ENCODE measurements around the gene P2RX5. TPM values are rescaled to one million over a fixed set of nuclear protein-coding genes. Genes with fewer than 3 reads are reported as not detected.
A peak's percentile ranks its signal among the peaks of the same experiment; 100 is the strongest.

Gene P2RX5
- total RNA-seq, 1 experiment from 2014 or later: not detected

- no peak for DNase-seq (ENCODE audit: low read depth)
- in situ Hi-C loops (cut with HindIII; ENCODE audit: low pct_unique_long_range_greater_than_20kb, low sequenced_read_pairs): no loop called here
These were observed 6.5 kb downstream of the P2RX5 start for GRCh38 chr17:3689262-3690093.

GRCh38 chr17:3688852-3689261 is 7.1 kb downstream of the P2RX5 start:
- in situ Hi-C loops (cut with HindIII; ENCODE audit: low pct_unique_long_range_greater_than_20kb, low sequenced_read_pairs): no loop called here

GRCh38 chr17:3688027-3688553 is 7.9 kb downstream of the P2RX5 start:
- in situ Hi-C loops (cut with HindIII; ENCODE audit: low pct_unique_long_range_greater_than_20kb, low sequenced_read_pairs): no loop called here
- DNase-seq (ENCODE audit: low read depth): no peak

More at GRCh38 chr17:3688852-3689261, 7.1 kb downstream of the P2RX5 start:
- DNase-seq (ENCODE audit: low read depth): no peak

GRCh38 chr17:3685174-3685573 is 10.8 kb downstream of the P2RX5 start:
- in situ Hi-C loops (cut with HindIII; ENCODE audit: low pct_unique_long_range_greater_than_20kb, low sequenced_read_pairs): no loop called here
- DNase-seq (ENCODE audit: low read depth): no peak

- peak; percentile 25 for DNase-seq (ENCODE audit: low read depth)
- in situ Hi-C loops (cut with HindIII; ENCODE audit: low pct_unique_long_range_greater_than_20kb, low sequenced_read_pairs): no loop called here
These were observed 12.9 kb downstream of the P2RX5 start for GRCh38 chr17:3683054-3683511.

GRCh38 chr17:3682033-3682432 is 13.9 kb downstream of the P2RX5 start:
- in situ Hi-C loops (cut with HindIII; ENCODE audit: low pct_unique_long_range_greater_than_20kb, low sequenced_read_pairs): no loop called here
- no peak for DNase-seq (ENCODE audit: low read depth)

GRCh38 chr17:3681565-3681964 is 14.4 kb downstream of the P2RX5 start:
- in situ Hi-C loops (cut with HindIII; ENCODE audit: low pct_unique_long_range_greater_than_20kb, low sequenced_read_pairs): no loop called here

GRCh38 chr17:3681057-3681456 is 14.9 kb downstream of the P2RX5 start:
- in situ Hi-C loops (cut with HindIII; ENCODE audit: low pct_unique_long_range_greater_than_20kb, low sequenced_read_pairs): no loop called here
- DNase-seq (ENCODE audit: low read depth): no peak

More at GRCh38 chr17:3681565-3681964, 14.4 kb downstream of the P2RX5 start:
- DNase-seq (ENCODE audit: low read depth): no peak

- in situ Hi-C loops (cut with HindIII; ENCODE audit: low pct_unique_long_range_greater_than_20kb, low sequenced_read_pairs): no loop called here
These were observed 16.3 kb downstream of the P2RX5 start for GRCh38 chr17:3679531-3680126.

GRCh38 chr17:3678821-3679530 is 17.0 kb downstream of the P2RX5 start:
- DNase-seq (ENCODE audit: low read depth): no peak
- in situ Hi-C loops (cut with HindIII; ENCODE audit: low pct_unique_long_range_greater_than_20kb, low sequenced_read_pairs): no loop called here

More at GRCh38 chr17:3679531-3680126, 16.3 kb downstream of the P2RX5 start:
- DNase-seq (ENCODE audit: low read depth): no peak

- no peak for DNase-seq (ENCODE audit: low read depth)
- in situ Hi-C loops (cut with HindIII; ENCODE audit: low pct_unique_long_range_greater_than_20kb, low sequenced_read_pairs): no loop called here
These were observed 17.7 kb downstream of the P2RX5 start for GRCh38 chr17:3678095-3678820.

- DNase-seq (ENCODE audit: low read depth): no peak
- in situ Hi-C loops (cut with HindIII; ENCODE audit: low pct_unique_long_range_greater_than_20kb, low sequenced_read_pairs): no loop called here
These were observed 20.1 kb downstream of the P2RX5 start for GRCh38 chr17:3675886-3676285.

GRCh38 chr17:3672571-3672970 is 23.4 kb downstream of the P2RX5 start:
- in situ Hi-C loops (cut with HindIII; ENCODE audit: low pct_unique_long_range_greater_than_20kb, low sequenced_read_pairs): no loop called here
- no peak for DNase-seq (ENCODE audit: low read depth)

- in situ Hi-C loops (cut with HindIII; ENCODE audit: low pct_unique_long_range_greater_than_20kb, low sequenced_read_pairs): no loop called here
- DNase-seq (ENCODE audit: low read depth): no peak
These were observed 26.4 kb downstream of the P2RX5 start for GRCh38 chr17:3669548-3669947.

- DNase-seq (ENCODE audit: low read depth): no peak
- in situ Hi-C loops (cut with HindIII; ENCODE audit: low pct_unique_long_range_greater_than_20kb, low sequenced_read_pairs): no loop called here
These were observed 26.9 kb downstream of the P2RX5 start for GRCh38 chr17:3669085-3669347.

- in situ Hi-C loops (cut with HindIII; ENCODE audit: low pct_unique_long_range_greater_than_20kb, low sequenced_read_pairs): no loop called here
- peak; percentile 96 for DNase-seq (ENCODE audit: low read depth)
These were observed 27.5 kb downstream of the P2RX5 start, which contains the start of the genes EMC6 and TAX1BP3 for GRCh38 chr17:3668279-3669084. EMC6 (plus strand) TSS chr17:3668812; CDS start chr17:3669147, 335 bp downstream. TAX1BP3 (minus strand) TSS chr17:3668578; CDS start chr17:3668526, 52 bp downstream.
